ENCODE measurements around the gene OR13J1.

- TF ChIP-seq POLR2A (IDR thresholded peaks at IDR 0.05): no peak
- TF ChIP-seq, protein P1, sequence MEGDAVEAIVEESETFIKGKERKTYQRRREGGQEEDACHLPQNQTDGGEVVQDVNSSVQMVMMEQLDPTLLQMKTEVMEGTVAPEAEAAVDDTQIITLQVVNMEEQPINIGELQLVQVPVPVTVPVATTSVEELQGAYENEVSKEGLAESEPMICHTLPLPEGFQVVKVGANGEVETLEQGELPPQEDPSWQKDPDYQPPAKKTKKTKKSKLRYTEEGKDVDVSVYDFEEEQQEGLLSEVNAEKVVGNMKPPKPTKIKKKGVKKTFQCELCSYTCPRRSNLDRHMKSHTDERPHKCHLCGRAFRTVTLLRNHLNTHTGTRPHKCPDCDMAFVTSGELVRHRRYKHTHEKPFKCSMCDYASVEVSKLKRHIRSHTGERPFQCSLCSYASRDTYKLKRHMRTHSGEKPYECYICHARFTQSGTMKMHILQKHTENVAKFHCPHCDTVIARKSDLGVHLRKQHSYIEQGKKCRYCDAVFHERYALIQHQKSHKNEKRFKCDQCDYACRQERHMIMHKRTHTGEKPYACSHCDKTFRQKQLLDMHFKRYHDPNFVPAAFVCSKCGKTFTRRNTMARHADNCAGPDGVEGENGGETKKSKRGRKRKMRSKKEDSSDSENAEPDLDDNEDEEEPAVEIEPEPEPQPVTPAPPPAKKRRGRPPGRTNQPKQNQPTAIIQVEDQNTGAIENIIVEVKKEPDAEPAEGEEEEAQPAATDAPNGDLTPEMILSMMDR (IDR thresholded peaks at IDR 0.05): no peak
Observed at GRCh38 chr9:35858458-35858857, 11.7 kb downstream of the OR13J1 start.
